DND-41 (cell line): Measurements from ENCODE around the gene UPF1.

ENCODE experiments used
- EZH2 ChIP-seq: IDR thresholded peaks from 3 replicates; pipeline ENCODE4 v1.6.1; 2012; ENCODE audit warnings: borderline replicate concordance, low read depth, mild to moderate bottlenecking, moderate library complexity, low read length, inconsistent platforms; ENCODE audit not compliant: severe bottlenecking
- TF ChIP-seq, protein P1 (sequence below): IDR thresholded peaks from 2 replicates; pipeline ENCODE4 v1.5.1; 2012; ENCODE audit warnings: borderline replicate concordance, low read length, moderate library complexity, mild to moderate bottlenecking; ENCODE audit not compliant: poor library complexity, severe bottlenecking; ENCODE audit errors: extremely low read depth

DNA sequence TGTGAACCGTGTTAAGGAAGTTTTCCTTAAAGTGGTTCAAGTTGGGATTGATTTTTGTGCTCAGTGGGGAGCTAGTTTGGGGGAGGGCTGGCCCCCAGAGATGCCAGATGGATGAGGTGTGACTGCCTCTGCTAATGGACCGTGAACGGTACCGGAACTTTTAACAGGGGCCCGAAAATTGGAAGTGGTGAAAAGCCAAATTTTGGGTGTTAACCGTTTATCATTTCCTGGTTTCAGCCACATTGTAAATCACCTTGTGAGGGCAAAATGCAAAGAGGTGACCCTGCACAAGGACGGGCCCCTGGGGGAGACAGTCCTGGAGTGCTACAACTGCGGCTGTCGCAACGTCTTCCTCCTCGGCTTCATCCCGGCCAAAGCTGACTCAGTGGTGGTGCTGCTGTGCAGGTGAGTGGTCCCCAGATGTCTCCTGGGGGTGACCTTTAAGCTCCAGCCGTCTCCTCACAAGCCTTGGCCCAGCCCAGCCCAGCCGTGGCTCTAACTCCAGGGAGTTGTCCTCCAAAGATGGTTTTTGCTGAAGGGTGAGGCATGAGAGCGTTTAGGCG, 18.2 kb downstream of the UPF1 start:
- TF ChIP-seq, protein P1, sequence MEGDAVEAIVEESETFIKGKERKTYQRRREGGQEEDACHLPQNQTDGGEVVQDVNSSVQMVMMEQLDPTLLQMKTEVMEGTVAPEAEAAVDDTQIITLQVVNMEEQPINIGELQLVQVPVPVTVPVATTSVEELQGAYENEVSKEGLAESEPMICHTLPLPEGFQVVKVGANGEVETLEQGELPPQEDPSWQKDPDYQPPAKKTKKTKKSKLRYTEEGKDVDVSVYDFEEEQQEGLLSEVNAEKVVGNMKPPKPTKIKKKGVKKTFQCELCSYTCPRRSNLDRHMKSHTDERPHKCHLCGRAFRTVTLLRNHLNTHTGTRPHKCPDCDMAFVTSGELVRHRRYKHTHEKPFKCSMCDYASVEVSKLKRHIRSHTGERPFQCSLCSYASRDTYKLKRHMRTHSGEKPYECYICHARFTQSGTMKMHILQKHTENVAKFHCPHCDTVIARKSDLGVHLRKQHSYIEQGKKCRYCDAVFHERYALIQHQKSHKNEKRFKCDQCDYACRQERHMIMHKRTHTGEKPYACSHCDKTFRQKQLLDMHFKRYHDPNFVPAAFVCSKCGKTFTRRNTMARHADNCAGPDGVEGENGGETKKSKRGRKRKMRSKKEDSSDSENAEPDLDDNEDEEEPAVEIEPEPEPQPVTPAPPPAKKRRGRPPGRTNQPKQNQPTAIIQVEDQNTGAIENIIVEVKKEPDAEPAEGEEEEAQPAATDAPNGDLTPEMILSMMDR, result no peak
- no peak for TF ChIP-seq EZH2
